H1 (cell line): Measurements from ENCODE around the gene UBE2D4. TPM values are rescaled to one million over a fixed set of nuclear protein-coding genes. Genes with fewer than 3 reads are reported as not detected.

Experiments used
- CHD7 ChIP-seq: fragments of 300-600 bp; sonication (generic); IDR thresholded peaks from 2 replicates; pipeline ENCODE4 v1.7.1; 2012; ENCODE audit warnings: low read length, moderate library complexity, mild to moderate bottlenecking, inconsistent platforms; ENCODE audit not compliant: insufficient replicate concordance
- EGR1 ChIP-seq: IDR thresholded peaks from 2 replicates; pipeline ENCODE4 v1.6.1; 2011; ENCODE audit warnings: low read depth, low read length, borderline replicate concordance
- JUN ChIP-seq: IDR thresholded peaks from 2 replicates; pipeline ENCODE4 v1.6.1; 2011; ENCODE audit warnings: low read depth, mild to moderate bottlenecking, improper control_type of control experiment, low read length
- KDM4A ChIP-seq: IDR thresholded peaks from one replicate; pipeline ENCODE4 v1.7.1; 2012; ENCODE audit warnings: low read depth, mild to moderate bottlenecking, moderate library complexity, low read length, inconsistent platforms; ENCODE audit not compliant: severe bottlenecking
- POU5F1 ChIP-seq: IDR thresholded peaks from 2 replicates; pipeline ENCODE4 v1.6.1; 2011; ENCODE audit warnings: low read depth, mild to moderate bottlenecking, low read length, moderate library complexity
- RBBP5 ChIP-seq: IDR thresholded peaks from 2 replicates; pipeline ENCODE4 v1.7.1; 2012; ENCODE audit warnings: low read depth, mild to moderate bottlenecking, inconsistent platforms, low read length, moderate library complexity, borderline replicate concordance
- SP2 ChIP-seq: IDR thresholded peaks from 2 replicates; pipeline ENCODE4 v1.6.1; 2012; ENCODE audit warnings: mild to moderate bottlenecking, low read length, inconsistent platforms
- polyA plus RNA-seq, 7 experiments: library from polyadenylated mRNA; depleted of rRNA in 3 of 7; stranded (reverse) in 5 of 7; unstranded in 2 of 7; fragments of >200 nt in 5 of 7; fragments of 200-250 nt in 2 of 7; gene quantifications; 1 replicate in 5 of 7; 2 replicates in 1 of 7; 4 replicates in 1 of 7; pipeline versions ENCODE4 v1.2.1 to v1.2.3, GENCODE V29; 2011 to 2013; ENCODE audit warnings: missing spikeins in 2 of 7, mixed read lengths in 2 of 7
- total RNA-seq: library from RNA; stranded (reverse); fragmentation: NEBNext Ultra II Directional; extraction: Animal tissue kit (Norgen Biotek cat#: 25700); gene quantifications from 2 replicates; pipeline ENCODE4 v1.2.1, GENCODE V29; 2021

The UBE2D4 gene
- total and polyA plus RNA-seq, 2 of the 8 experiments (the other 6 are each of a cell fraction or from before 2014, with no cell fraction given): 3.4 to 9.4 TPM

DNA sequence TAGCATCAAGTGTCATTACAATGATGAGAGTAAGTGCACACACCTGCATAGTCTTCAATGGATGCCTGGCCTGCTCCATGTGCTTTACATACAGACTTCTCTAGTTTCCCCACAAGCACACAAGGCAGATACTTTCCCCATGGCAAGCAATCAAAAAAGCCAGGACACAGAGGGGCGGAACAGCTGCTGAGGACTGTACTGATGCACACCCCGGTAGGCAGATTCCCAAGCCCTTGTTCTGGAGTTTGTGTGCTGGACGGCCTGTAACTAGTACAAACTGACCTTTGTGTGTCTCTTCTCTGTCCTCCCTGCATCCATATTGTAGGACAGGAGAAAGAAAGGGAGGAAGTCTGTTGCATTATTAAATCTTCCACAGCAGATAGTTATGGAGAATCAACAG, 25.8 kb downstream of the UBE2D4 start (continued):
- TF ChIP-seq CHD7 (no peak), EGR1 (no peak), RBBP5 (no peak), KDM4A (no peak), SP2 (no peak), POU5F1 (no peak), JUN (no peak)
